ENCODE measurements around the gene C1QTNF3. TPM values are rescaled to one million over a fixed set of nuclear protein-coding genes. Genes with fewer than 3 reads are reported as not detected.

C1QTNF3 gene
- total RNA-seq, 3 donors from 2014 or later (not counting 1 experiment from before 2014, with no cell fraction given) = 10.5 to 11.4 (median 11.3) TPM

GRCh38 chr5:33981408-33982162 is 61.4 kb downstream of the C1QTNF3 start:
- Mint-ChIP-seq H3K4me3 (no peak overlapping the region), H3K27me3 (ENCODE audit: low read depth in 2 of 2) (no peaks in the 10 kb centered on the region), H3K9me3 (no peaks in the 10 kb centered on the region), H3K4me1 (no peaks in the 10 kb centered on the region), H3K27ac (no peak overlapping the region), H3K36me3 (no peaks in the 10 kb centered on the region)
- intact Hi-C loops (cut with micrococcal nuclease) = no loop called here
- no peaks in the 10 kb centered on the region for H3K27me3 ChIP-seq (ENCODE audit: control insufficient read depth, insufficient read depth, low read length)
- WGBS (ENCODE audit: insufficient coverage) = 90% methylated on average over 7 of the region's 8 CpGs
- no peaks in the 10 kb centered on the region for H3K36me3 ChIP-seq (ENCODE audit: control insufficient read depth, insufficient read depth, low read length)
- DNase-seq (no peak), ATAC-seq (no peak)
- no peaks in the 10 kb centered on the region for H3K4me1 ChIP-seq (ENCODE audit: control insufficient read depth, insufficient read depth, low read length)
- TF ChIP-seq, protein P1, sequence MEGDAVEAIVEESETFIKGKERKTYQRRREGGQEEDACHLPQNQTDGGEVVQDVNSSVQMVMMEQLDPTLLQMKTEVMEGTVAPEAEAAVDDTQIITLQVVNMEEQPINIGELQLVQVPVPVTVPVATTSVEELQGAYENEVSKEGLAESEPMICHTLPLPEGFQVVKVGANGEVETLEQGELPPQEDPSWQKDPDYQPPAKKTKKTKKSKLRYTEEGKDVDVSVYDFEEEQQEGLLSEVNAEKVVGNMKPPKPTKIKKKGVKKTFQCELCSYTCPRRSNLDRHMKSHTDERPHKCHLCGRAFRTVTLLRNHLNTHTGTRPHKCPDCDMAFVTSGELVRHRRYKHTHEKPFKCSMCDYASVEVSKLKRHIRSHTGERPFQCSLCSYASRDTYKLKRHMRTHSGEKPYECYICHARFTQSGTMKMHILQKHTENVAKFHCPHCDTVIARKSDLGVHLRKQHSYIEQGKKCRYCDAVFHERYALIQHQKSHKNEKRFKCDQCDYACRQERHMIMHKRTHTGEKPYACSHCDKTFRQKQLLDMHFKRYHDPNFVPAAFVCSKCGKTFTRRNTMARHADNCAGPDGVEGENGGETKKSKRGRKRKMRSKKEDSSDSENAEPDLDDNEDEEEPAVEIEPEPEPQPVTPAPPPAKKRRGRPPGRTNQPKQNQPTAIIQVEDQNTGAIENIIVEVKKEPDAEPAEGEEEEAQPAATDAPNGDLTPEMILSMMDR (IDR thresholded peaks at IDR 0.05) = no peak
- no peaks in the 10 kb centered on the region for H3K9me3 ChIP-seq (ENCODE audit: control insufficient read depth, insufficient read depth, low read length)
- H3K4me3 ChIP-seq (ENCODE audit: low read length) = no peak overlapping the region
- no peak overlapping the region for H3K27ac ChIP-seq (ENCODE audit: low read length)

GRCh38 chr5:33980030-33980429 is 63.0 kb downstream of the C1QTNF3 start:
- Histone ChIP-seq H3K4me1 (ENCODE audit: control insufficient read depth, insufficient read depth, low read length) (no peaks in the 10 kb centered on the region), H3K27me3 (ENCODE audit: control insufficient read depth, insufficient read depth, low read length) (no peaks in the 10 kb centered on the region), H3K36me3 (ENCODE audit: control insufficient read depth, insufficient read depth, low read length) (no peaks in the 10 kb centered on the region), H3K9me3 (ENCODE audit: control insufficient read depth, insufficient read depth, low read length) (no peaks in the 10 kb centered on the region), H3K4me3 (ENCODE audit: low read length) (no peak overlapping the region), H3K27ac (ENCODE audit: low read length) (no peak overlapping the region)
- H3K9me3 Mint-ChIP-seq = no peaks in the 10 kb centered on the region
- H3K4me1 Mint-ChIP-seq = no peaks in the 10 kb centered on the region
- 93% methylated on average over 3 of the region's 3 CpGs for WGBS (ENCODE audit: insufficient coverage)
- no peak overlapping the region for H3K4me3 Mint-ChIP-seq
- H3K27ac Mint-ChIP-seq = no peak overlapping the region
- ATAC-seq = no peak
- no peaks in the 10 kb centered on the region for H3K36me3 Mint-ChIP-seq
- intact Hi-C loops (cut with micrococcal nuclease) = no loop called here
- H3K27me3 Mint-ChIP-seq (ENCODE audit: low read depth in 2 of 2) = no peaks in the 10 kb centered on the region
- TF ChIP-seq, protein P1 (IDR thresholded peaks at IDR 0.05) = no peak
- DNase-seq = no peak

- TF ChIP-seq, protein P1 (IDR thresholded peaks at IDR 0.05) = no peak
- WGBS (ENCODE audit: insufficient coverage) = 91% methylated on average over 1 of the region's 1 CpG
- intact Hi-C loops (cut with micrococcal nuclease) = no loop called here
Observed at GRCh38 chr5:33978306-33978705, 64.7 kb downstream of the C1QTNF3 start.

DNA sequence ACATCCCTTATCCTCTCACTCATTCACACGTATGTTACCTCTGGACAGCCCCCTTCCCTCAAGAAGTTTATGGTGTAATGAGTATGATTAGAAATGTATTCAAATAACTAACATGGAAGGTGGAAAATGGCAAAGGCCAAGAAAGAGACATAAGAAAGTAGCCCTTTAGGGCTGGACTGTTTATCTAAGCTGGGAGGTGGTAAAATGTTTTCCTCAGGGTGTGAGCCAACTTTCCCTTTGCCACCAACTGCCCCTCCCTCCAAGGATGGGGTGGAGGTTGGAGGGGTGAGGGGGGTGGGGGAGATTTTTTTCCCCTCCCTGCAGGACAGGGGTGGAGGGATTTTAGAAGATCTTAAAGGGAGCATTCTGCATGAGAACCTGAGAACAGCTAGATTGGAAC is 66.7 kb downstream of the C1QTNF3 start:
- no peak overlapping the region for H3K4me3 ChIP-seq (ENCODE audit: low read length)
- Mint-ChIP-seq H3K36me3 (no peaks in the 10 kb centered on the region), H3K9me3 (no peaks in the 10 kb centered on the region), H3K4me3 (no peak overlapping the region), H3K27ac (no peak overlapping the region), H3K27me3 (ENCODE audit: low read depth in 2 of 2) (peaks cover 0 to 5% of the 10 kb centered on the region in 2 donors), H3K4me1 (no peaks in the 10 kb centered on the region)
- no peak for DNase-seq
- intact Hi-C loops (cut with micrococcal nuclease) = no loop called here
- no peaks in the 10 kb centered on the region for H3K4me1 ChIP-seq (ENCODE audit: control insufficient read depth, insufficient read depth, low read length)
- no CpG with 5 or more reads among the region's 1 CpG for WGBS (ENCODE audit: insufficient coverage)
- no peaks in the 10 kb centered on the region for H3K9me3 ChIP-seq (ENCODE audit: control insufficient read depth, insufficient read depth, low read length)
- TF ChIP-seq, protein P1 (IDR thresholded peaks at IDR 0.05) = no peak
- ATAC-seq = no peak
- H3K27me3 ChIP-seq (ENCODE audit: control insufficient read depth, insufficient read depth, low read length) = no peaks in the 10 kb centered on the region
- H3K27ac ChIP-seq (ENCODE audit: low read length) = no peak overlapping the region
- no peaks in the 10 kb centered on the region for H3K36me3 ChIP-seq (ENCODE audit: control insufficient read depth, insufficient read depth, low read length)

More at GRCh38 chr5:33978306-33978705, 64.7 kb downstream of the C1QTNF3 start:
- Mint-ChIP-seq H3K9me3 (no peaks in the 10 kb centered on the region), H3K27ac (no peak overlapping the region), H3K4me3 (no peak overlapping the region), H3K27me3 (ENCODE audit: low read depth in 2 of 2) (no peaks in the 10 kb centered on the region), H3K36me3 (no peaks in the 10 kb centered on the region), H3K4me1 (no peaks in the 10 kb centered on the region)
- H3K4me3 ChIP-seq (ENCODE audit: low read length) = no peak overlapping the region
- no peaks in the 10 kb centered on the region for H3K9me3 ChIP-seq (ENCODE audit: control insufficient read depth, insufficient read depth, low read length)
- no peaks in the 10 kb centered on the region for H3K36me3 ChIP-seq (ENCODE audit: control insufficient read depth, insufficient read depth, low read length)
- no peak overlapping the region for H3K27ac ChIP-seq (ENCODE audit: low read length)
- no peak for ATAC-seq
- H3K27me3 ChIP-seq (ENCODE audit: control insufficient read depth, insufficient read depth, low read length) = no peaks in the 10 kb centered on the region
- no peaks in the 10 kb centered on the region for H3K4me1 ChIP-seq (ENCODE audit: control insufficient read depth, insufficient read depth, low read length)
- no peak for DNase-seq

Data from natural killer cell (primary cell).